OCI-LY1 (cell line): Measurements from ENCODE around the gene LRRK2.
A peak's percentile ranks its signal among the peaks of the same experiment; 100 is the strongest.
"Not testable (repeated sequence)": the region's sequence is repeated elsewhere in the genome, so short reads cannot be mapped to it uniquely, and the experiment has no call there.

ENCODE experiments used
- H2AFZ ChIP-seq: fragments of 200-600 bp; sonication (generic), shearing (Covaris generic); 2 replicates; pipeline ENCODE4 v1.6.0; 2014; ENCODE audit warnings: antibody characterized with exemption, mild to moderate bottlenecking, low read length
- H3F3A ChIP-seq: fragments of 200-600 bp; sonication (generic), shearing (Covaris generic); 2 replicates; pipeline ENCODE4 v1.6.0; 2014; ENCODE audit warnings: mild to moderate bottlenecking, antibody characterized with exemption, low read length, moderate library complexity; ENCODE audit not compliant: insufficient read depth
- H3K27ac ChIP-seq: fragments of 200-600 bp; sonication (generic); 2 replicates; pipeline ENCODE4 v1.5.1; 2014; ENCODE audit warnings: low read length, mixed run types, mild to moderate bottlenecking, low read depth; ENCODE audit not compliant: poor library complexity, severe bottlenecking
- H3K27me3 ChIP-seq: fragments of 200-600 bp; sonication (generic); 2 replicates; pipeline ENCODE4 v1.6.0; 2014; ENCODE audit warnings: antibody characterized with exemption, mild to moderate bottlenecking, low read length, moderate library complexity; ENCODE audit not compliant: insufficient read depth
- H3K36me3 ChIP-seq: fragments of 200-600 bp; sonication (generic); 2 replicates; pipeline ENCODE4 v1.6.1; 2014; ENCODE audit warnings: mild to moderate bottlenecking, antibody characterized with exemption, low read length, moderate library complexity, mixed read lengths; ENCODE audit not compliant: insufficient read depth
- H3K4me1 ChIP-seq: fragments of 200-600 bp; sonication (generic); 2 replicates; pipeline ENCODE4 v1.5.1; 2014; ENCODE audit warnings: mild to moderate bottlenecking, low read length, moderate library complexity; ENCODE audit not compliant: insufficient read depth, severe bottlenecking
- H3K4me2 ChIP-seq: fragments of 200-600 bp; sonication (generic), shearing (Covaris generic); 2 replicates; pipeline ENCODE4 v1.6.1; 2014; ENCODE audit warnings: low read length
- H3K4me3 ChIP-seq: fragments of 200-600 bp; sonication (generic); 2 replicates; pipeline ENCODE4 v1.5.1; 2014; ENCODE audit warnings: low read length, low read depth, mild to moderate bottlenecking, mixed read lengths; ENCODE audit not compliant: poor library complexity, severe bottlenecking
- H3K79me2 ChIP-seq: fragments of 200-600 bp; shearing (Covaris generic); 2 replicates; pipeline ENCODE4 v1.6.1; 2016; ENCODE audit warnings: mixed run types, low read length, mixed read lengths; ENCODE audit not compliant: insufficient read depth
- H3K9ac ChIP-seq: fragments of 200-600 bp; sonication (generic), shearing (Covaris generic); 2 replicates; pipeline ENCODE4 v1.6.1; 2014; ENCODE audit warnings: mild to moderate bottlenecking, low read length, mixed read lengths
- H3K9me2 ChIP-seq: fragments of 200-600 bp; sonication (generic), shearing (Covaris generic); 2 replicates; pipeline ENCODE4 v1.6.1; 2014; ENCODE audit warnings: low read depth, mild to moderate bottlenecking, low read length, mixed read lengths
- H3K9me3 ChIP-seq: fragments of 200-600 bp; shearing (Covaris generic); 2 replicates; pipeline ENCODE4 v1.6.1; 2014; ENCODE audit warnings: low read length, mixed read lengths
- H4K20me1 ChIP-seq: fragments of 200-600 bp; sonication (generic), shearing (Covaris generic); 2 replicates; pipeline ENCODE4 v1.6.0; 2016; ENCODE audit warnings: mild to moderate bottlenecking, low read length; ENCODE audit not compliant: insufficient read depth
- EZH2 ChIP-seq: fragments of 200-600 bp; sonication (generic), shearing (Covaris generic); IDR thresholded peaks from 2 replicates; pipeline ENCODE4 v1.8.0; 2017; ENCODE audit warnings: borderline replicate concordance, mixed run types, mild to moderate bottlenecking, antibody characterized with exemption, low read length, moderate library complexity, mixed read lengths
- TF ChIP-seq, protein P1 (sequence below): fragments of 200-600 bp; sonication (generic), shearing (Covaris generic); IDR thresholded peaks from 2 replicates; pipeline ENCODE4 v1.5.1; 2017; ENCODE audit warnings: mild to moderate bottlenecking, antibody characterized with exemption, low read length, moderate library complexity, mixed read lengths

LRRK2 gene

DNA sequence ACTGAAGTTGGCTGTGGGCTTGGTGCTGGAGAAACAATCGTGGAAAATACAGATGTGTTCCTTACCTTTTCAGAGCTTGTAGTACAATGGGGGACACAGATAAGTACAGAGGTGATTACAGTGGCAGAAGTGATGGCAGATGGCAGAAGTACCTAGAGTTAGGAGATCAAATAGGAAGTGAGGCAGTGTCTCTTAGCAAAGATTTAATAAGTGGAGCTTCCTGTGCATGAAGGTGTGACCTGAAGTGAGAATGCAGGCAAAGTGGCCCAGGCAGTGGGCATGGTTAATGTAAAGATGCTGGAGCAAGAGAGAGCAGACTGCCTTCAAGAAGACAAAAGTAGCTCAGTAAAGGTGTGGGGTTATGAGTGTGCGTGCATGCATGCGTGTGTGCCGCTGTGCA, 16.0 kb downstream of the LRRK2 start:
- no peaks in the 10 kb centered on the region for H4K20me1 ChIP-seq
- H3K79me2 ChIP-seq = no peaks in the 10 kb centered on the region

DNA sequence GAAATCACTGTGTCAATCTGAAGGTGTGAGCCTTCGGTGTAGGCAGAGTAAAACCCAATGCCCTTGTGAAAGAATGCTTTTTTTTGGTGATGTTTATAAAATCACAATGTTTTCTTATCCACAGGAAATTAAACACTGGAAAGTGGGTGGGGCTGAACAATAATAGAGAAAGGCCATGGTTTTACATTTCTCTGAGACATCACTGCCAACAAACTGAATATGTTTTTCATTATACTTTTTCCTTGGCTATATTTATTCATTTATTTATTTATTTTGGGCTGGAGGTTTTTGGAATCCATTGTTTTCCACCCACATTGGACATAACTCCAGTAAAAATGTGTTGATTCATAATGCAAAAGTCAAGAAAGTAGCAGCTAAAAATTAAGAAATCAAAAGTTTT, 16.9 kb downstream of the LRRK2 start:
- Histone ChIP-seq H3K4me2 (no peak overlapping the region), H3K9ac (no peak overlapping the region), H3K9me3 (no peaks in the 10 kb centered on the region), H3K27ac (no peak overlapping the region), H3F3A (no peaks in the 10 kb centered on the region), H3K4me1 (peaks cover 19% of the 10 kb centered on the region), H3K36me3 (no peaks in the 10 kb centered on the region), H3K79me2 (no peaks in the 10 kb centered on the region), H3K27me3 (no peaks in the 10 kb centered on the region), H3K4me3 (no peak overlapping the region), H3K9me2 (no peaks in the 10 kb centered on the region), H2AFZ (no peak overlapping the region), H4K20me1 (no peaks in the 10 kb centered on the region)
- no peak for TF ChIP-seq EZH2
- TF ChIP-seq, protein P1, sequence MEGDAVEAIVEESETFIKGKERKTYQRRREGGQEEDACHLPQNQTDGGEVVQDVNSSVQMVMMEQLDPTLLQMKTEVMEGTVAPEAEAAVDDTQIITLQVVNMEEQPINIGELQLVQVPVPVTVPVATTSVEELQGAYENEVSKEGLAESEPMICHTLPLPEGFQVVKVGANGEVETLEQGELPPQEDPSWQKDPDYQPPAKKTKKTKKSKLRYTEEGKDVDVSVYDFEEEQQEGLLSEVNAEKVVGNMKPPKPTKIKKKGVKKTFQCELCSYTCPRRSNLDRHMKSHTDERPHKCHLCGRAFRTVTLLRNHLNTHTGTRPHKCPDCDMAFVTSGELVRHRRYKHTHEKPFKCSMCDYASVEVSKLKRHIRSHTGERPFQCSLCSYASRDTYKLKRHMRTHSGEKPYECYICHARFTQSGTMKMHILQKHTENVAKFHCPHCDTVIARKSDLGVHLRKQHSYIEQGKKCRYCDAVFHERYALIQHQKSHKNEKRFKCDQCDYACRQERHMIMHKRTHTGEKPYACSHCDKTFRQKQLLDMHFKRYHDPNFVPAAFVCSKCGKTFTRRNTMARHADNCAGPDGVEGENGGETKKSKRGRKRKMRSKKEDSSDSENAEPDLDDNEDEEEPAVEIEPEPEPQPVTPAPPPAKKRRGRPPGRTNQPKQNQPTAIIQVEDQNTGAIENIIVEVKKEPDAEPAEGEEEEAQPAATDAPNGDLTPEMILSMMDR = no peak

More for the DNA sequence above, 16.0 kb downstream of the LRRK2 start:
- Histone ChIP-seq H3K27me3 (no peaks in the 10 kb centered on the region), H3F3A (no peaks in the 10 kb centered on the region), H3K4me2 (peak overlapping the region; percentile 4; the same call in 1 of the 2 replicates), H3K27ac (peak overlapping the region; percentile 43), H3K36me3 (0 out of 2 replicates have a peak, but pooled peaks cover 5% of the 10 kb centered on the region), H3K9me2 (no peaks in the 10 kb centered on the region), H3K9ac (no peak overlapping the region), H2AFZ (no peak overlapping the region), H3K4me1 (peaks cover 12% of the 10 kb centered on the region), H3K4me3 (no peak overlapping the region), H3K9me3 (no peaks in the 10 kb centered on the region)
- TF ChIP-seq, protein P1 = no peak
- no peak for TF ChIP-seq EZH2

DNA sequence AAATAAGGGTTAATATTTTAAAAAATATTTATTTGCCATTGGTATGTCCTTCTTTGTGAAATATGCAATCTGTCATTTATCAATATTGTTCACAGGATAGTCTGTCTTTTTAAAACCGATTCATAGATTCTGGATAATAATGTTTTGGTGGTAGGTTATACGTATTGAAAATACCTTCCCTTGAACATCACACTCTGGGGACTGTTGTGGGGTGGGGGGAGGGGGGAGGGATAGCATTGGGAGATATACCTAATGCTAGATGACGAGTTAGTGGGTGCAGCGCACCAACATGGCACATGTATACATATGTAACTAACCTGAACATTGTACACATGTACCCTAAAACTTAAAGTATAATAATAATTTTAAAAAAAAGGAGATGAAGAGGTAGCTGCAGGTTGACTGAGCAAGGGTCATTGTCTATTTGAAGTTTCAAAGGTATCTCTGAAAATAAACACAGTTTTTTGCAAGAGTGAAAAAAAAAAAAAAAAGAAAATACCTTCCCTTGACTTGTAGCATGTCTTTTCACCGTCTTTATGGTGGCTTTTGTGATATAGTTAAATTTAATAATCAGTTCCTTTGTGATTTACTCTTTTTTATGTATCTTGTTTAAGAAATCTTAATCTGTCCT, 19.8 kb downstream of the LRRK2 start:
- H3F3A ChIP-seq, H3K27ac ChIP-seq, H3K9ac ChIP-seq, H3K9me2 ChIP-seq, H4K20me1 ChIP-seq, H3K79me2 ChIP-seq, H3K4me3 ChIP-seq, H3K9me3 ChIP-seq, H2AFZ ChIP-seq, H3K36me3 ChIP-seq, H3K27me3 ChIP-seq, H3K4me2 ChIP-seq: not testable (repeated sequence)
- H3K4me1 ChIP-seq = peaks cover 40% of the 10 kb centered on the region

DNA sequence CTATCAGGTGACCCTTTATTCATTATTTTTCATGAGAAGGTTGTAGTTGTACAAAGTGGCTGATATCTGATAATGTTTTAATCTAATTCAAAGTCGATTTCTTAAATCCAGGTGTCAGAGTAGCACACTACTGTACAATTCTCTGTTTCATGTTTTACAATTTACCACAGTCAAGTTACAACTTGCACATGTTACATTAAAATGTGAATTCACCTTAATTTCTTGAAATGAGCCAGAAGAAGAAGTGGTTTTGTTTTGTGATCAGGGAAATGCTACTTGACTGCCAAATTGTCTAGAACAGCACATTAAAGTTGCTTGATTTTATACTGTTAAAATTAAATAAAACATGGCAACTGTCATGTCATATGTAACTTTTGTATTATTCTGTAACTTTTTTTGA, 23.2 kb downstream of the LRRK2 start:
- no peak overlapping the region for H3K9ac ChIP-seq
- H3F3A ChIP-seq = no peaks in the 10 kb centered on the region
- H3K9me3 ChIP-seq = no peaks in the 10 kb centered on the region
- H3K27me3 ChIP-seq = no peaks in the 10 kb centered on the region
- 0 out of 2 replicates have a peak overlapping the region, but pooled peaks have one; percentile 29 for H3K4me2 ChIP-seq
- no peaks in the 10 kb centered on the region for H4K20me1 ChIP-seq
- no peak for TF ChIP-seq EZH2
- TF ChIP-seq, protein P1 = no peak
- no peak overlapping the region for H3K4me3 ChIP-seq
- peak overlapping the region; percentile 55 for H3K27ac ChIP-seq
- no peaks in the 10 kb centered on the region for H3K79me2 ChIP-seq
- H3K9me2 ChIP-seq = no peaks in the 10 kb centered on the region
- peaks cover 28% of the 10 kb centered on the region for H3K4me1 ChIP-seq
- H2AFZ ChIP-seq = peak overlapping the region; percentile 17; the same call in 1 of the 2 replicates
- peaks cover 7% of the 10 kb centered on the region; the same call in 1 of the 2 replicates for H3K36me3 ChIP-seq
